ENCODE data around the gene ZBTB14.

DNA sequence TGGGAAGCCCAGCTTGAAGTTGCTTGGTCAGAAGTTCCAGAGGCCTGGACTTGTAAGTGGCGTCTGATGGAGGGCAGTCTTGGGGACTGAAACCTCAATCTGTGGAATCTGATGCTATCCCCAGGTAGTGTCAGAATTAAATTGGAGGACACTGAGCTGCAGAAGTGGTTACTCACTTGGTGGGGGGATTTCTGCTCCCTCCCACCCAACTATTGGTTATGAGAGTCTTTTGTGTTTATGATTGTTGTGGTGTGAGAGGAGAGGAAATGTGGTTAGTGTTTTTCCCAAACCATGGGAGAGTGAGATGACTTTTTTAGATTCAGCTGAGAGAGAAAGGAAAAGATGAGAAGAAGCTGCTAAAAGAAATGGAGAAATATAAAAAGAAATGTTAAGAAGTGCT, 12.8 kb downstream of the ZBTB14 start:
- TF ChIP-seq, protein P1, sequence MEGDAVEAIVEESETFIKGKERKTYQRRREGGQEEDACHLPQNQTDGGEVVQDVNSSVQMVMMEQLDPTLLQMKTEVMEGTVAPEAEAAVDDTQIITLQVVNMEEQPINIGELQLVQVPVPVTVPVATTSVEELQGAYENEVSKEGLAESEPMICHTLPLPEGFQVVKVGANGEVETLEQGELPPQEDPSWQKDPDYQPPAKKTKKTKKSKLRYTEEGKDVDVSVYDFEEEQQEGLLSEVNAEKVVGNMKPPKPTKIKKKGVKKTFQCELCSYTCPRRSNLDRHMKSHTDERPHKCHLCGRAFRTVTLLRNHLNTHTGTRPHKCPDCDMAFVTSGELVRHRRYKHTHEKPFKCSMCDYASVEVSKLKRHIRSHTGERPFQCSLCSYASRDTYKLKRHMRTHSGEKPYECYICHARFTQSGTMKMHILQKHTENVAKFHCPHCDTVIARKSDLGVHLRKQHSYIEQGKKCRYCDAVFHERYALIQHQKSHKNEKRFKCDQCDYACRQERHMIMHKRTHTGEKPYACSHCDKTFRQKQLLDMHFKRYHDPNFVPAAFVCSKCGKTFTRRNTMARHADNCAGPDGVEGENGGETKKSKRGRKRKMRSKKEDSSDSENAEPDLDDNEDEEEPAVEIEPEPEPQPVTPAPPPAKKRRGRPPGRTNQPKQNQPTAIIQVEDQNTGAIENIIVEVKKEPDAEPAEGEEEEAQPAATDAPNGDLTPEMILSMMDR (IDR thresholded peaks at IDR 0.05; ENCODE audit: low read depth, low read length) = no peak
- no peak for TF ChIP-seq EZH2phosphoT487 (IDR thresholded peaks at IDR 0.05; ENCODE audit: low read depth)

Measured in OCI-LY3 (cell line).